Suprapubic skin (tissue), 3 donors: ENCODE measurements around the gene KCNA4.

Experiments used
- CTCF ChIP-seq, 2 donors: fragments of 200-600 bp in 1 of 2; fragments of 450-650 bp in 1 of 2; sonication (generic) in 1 of 2; IDR thresholded peaks; one replicate each; pipeline ENCODE4 v1.5.1; 2016 to 2019; ENCODE audit warnings: antibody characterized with exemption in 2 of 2, mild to moderate bottlenecking in 1 of 2, moderate library complexity in 1 of 2
- POLR2AphosphoS5 ChIP-seq, 3 donors: sonication (generic); formaldehyde crosslinking; IDR thresholded peaks; one replicate each; pipeline ENCODE4 v1.6.1; 2017; ENCODE audit warnings: antibody characterized with exemption in 3 of 3

DNA sequence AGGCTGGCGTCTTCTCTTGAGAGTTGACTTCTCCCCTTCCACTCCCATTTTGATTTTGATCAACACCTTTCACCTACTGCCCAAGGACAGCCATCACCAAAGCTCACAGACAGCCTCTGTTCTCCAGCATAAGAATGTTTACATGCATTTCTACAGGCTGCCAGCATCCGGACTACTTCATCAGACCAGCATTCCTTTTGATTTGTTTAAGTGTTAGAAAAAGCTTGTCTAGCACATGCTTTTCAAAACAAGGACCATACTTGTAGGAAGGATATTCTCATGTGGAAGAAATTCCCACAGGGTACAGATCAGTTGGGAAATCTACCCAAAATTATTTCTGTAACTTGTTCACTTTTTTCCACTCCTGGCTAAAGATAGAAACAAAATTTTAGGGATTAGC is 6.2 kb upstream of the KCNA4 start:
- TF ChIP-seq CTCF (IDR thresholded peaks at IDR 0.05) (no peak), POLR2AphosphoS5 (IDR thresholded peaks at IDR 0.05) (no peak)
